ENCODE measurements around the gene FKBP1C. TPM values are rescaled to one million over a fixed set of nuclear protein-coding genes. Genes with fewer than 3 reads are reported as not detected.

Gene FKBP1C
- 1.8 to 2.5 TPM (median 2.0 TPM) in 5 replicates for total RNA-seq (2022; extraction: Qiagen RNA extraction; ENCODE audit: low read depth)

DNA sequence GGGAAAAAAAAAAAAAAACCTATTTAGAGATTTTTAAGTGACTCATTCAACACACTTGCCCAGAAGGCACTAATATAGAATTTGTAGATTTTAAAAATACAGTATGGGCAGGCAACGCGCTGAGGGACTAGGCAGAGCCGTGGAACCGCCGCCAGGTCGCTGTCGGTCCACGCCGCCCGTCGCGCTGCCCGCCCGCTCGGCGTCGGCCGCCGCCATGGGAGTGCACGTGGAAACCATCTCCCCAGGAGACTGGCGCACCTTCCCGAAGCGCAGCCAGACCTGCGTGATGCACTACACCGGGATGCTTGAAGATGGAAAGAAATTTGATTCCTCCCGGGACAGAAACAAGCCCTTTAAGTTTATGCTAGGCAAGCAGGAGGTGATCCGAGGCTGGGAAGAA is at the start of gene FKBP1C:
Gene FKBP1C (plus strand): TSS at position 127 of the 400 bp plus-strand sequence.

Other genes starting within 250 kb of the FKBP1C start
- gene LGSN, start 108.5 kb downstream of the FKBP1C start, total RNA-seq (2022; extraction: Qiagen RNA extraction; ENCODE audit: low read depth) = 2.0 to 2.8 TPM (median 2.7 TPM) in 5 replicates

Measured in A549 treated with GW870086 at 1 μM for 4 hours (cell line).